NCI-H1092 treated with DMSO at 0.1 percent for 48 hours (cell line): ENCODE data around the gene ROBO3.

Experiments
- DNase-seq: peaks from one replicate; lab custom pipeline; 2025; lab: John Stamatoyannopoulos, UW

The ROBO3 gene

DNA sequence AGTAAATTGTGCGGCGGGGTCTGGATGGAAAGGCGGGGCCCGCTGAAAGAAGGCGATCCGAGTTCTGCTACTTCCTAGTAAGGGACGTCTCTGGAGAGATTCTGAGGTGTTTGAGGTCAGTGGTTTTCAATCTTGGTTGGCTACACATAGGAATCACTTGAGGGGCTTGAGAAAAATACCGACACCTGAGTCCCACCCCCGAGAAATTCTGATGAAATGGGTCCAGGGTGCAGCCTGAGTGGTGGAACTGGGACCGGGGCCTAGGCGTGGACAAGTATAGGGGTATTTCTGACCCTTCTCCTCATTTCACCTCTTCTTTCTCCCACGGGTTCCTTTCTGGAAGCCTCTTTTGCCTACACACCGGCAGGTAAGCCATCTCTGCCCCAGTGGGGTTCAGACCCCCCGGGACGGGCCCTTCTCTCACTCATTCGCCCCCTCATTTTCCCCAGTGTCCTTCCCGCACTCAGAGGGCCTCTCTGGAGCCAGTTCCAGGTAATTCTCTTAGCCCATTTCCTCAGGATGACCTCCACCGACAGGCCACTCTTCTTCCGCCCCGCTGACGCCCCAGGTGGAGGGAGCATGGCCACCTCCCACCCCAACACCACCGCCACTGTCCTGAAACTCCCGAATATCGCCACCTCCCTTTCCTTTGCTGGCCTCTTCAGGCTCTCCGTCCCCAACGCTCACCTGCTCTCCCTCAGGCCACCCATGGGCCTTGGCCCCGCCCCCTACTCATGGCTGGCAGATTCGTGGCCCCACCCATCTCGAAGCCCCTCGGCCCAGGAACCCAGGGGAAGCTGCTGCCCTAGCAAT lies 11.8 kb downstream of the ROBO3 start:
- no peak for DNase-seq

DNA sequence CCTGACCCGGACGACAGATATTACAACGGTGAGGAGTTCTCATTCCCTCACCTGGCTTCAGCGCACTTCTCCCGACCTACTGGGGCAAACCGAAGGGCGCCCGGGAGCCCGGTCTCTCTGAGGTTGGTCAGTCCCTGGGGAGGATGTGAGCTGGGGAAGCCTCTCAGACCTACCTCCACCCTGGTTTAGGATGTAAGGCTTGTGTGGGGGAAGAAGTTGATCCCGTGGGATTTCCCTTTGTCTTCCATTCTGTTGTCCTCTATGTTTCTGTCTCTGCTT lies 12.3 kb downstream of the ROBO3 start:
- DNase-seq: no peak

DNA sequence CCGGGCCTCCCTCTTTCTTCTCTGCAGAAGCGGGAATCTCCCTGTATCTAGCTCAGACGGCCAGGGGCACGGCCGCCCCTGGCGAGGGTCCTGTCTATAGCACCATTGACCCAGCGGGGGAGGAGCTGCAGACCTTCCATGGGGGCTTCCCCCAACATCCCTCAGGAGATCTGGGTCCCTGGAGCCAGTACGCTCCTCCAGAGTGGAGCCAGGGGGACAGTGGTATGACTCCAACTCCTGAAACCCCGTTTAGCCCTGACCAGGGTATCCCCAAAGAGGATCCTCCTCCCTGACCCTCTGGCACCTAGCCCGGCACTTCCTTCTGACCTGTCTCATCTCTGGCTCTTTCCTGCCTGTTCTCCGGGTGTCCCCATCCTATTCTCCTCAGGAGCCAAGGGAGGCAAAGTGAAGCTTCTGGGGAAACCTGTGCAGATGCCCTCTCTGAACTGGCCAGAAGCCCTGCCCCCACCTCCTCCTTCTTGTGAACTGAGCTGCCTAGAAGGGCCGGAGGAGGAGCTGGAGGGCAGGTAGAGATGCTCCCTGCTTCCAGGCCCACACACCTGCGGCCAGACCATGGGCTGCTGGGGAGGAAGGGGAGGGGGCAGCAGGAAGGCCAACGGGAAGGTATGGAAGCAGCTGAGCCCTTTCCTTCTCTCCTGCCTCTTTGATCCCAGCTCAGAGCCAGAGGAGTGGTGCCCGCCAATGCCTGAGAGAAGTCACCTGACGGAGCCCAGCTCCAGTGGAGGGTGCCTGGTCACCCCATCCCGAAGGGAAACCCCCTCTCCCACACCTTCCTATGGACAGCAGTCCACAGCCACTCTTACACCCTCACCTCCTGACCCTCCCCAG lies 12.9 kb downstream of the ROBO3 start:
- DNase-seq: no peak

DNA sequence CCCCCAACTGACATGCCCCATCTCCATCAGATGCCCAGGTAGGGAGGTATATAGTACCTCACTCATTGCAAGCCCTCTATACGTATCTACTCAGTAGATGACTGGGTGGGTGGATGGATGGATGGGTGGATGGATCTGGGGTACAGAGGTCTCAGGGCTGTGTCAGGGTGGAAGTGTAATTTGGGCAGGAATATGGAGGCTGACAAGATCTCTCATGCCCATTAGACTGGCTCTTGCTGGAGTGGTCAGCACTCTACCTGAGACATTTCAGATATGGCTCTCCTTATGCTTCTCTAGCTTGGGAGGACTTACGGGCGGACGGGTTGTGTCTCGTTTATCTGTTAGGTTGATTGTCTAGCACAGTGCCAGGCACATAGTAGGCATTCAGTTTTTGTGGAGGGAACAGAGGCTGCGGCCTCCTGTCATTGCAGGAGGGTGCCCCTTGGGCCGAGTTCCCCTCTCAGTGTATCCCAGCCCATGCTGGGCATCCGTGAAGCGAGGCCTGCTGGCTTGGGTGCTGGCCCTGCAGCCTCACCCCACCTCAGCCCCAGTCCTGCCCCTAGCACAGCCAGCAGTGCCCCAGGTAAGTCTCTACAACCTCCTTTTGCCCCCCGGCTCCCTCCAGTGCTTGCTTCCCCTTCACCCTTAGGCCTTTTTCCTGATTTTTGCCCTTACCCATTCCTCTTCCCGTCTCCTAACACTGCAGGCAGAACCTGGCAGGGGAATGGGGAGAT lies 13.7 kb downstream of the ROBO3 start:
- DNase-seq: no peak

DNA sequence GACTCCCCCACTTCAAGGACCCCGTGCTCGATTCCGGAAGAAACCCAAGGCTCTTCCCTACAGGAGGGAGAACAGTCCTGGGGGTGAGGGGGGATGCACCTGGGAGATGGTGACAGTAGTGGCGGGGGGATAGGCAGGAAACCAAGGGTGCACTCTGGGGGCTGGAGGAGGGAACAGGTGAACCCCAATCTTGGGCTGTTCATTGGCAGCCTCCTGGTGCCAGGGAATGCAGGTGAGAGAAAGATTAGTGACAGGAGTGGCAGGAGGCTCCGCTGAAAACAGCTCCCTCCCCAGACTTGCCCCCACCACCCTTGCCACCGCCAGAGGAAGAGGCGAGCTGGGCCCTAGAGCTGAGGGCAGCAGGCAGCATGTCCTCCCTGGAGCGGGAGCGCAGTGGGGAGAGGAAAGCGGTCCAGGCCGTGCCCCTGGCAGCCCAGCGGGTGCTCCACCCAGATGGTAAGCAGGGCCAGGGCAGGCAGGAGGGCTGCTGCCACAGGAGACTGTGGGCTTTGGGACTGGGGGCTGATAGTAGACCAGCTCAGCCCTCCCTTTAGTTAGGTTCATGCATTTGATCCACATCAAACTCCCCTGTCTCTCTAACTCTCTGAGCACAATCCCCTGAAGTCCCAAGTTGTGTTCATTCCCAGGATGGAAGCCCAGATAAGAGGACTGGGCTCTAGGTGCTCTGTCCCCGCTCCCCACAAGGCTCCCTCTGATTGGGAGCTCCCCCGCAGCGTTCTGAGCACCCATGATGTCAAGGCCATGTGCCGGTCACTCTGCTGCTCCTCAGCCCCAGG lies 14.5 kb downstream of the ROBO3 start:
- DNase-seq: no peak

DNA sequence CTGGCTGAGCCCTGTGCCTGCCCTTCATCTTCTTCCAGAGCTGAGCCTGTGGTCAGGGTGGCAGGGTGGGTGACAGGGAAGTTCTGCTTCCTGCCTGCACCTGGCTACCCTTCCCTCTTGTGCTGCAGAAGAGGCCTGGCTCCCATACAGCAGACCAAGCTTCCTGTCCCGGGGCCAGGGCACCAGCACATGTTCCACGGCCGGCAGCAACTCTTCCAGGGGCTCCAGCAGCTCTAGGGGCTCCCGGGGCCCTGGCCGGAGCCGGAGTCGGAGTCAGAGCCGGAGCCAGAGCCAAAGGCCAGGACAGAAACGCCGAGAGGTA lies 15.0 kb downstream of the ROBO3 start:
- no peak for DNase-seq

DNA sequence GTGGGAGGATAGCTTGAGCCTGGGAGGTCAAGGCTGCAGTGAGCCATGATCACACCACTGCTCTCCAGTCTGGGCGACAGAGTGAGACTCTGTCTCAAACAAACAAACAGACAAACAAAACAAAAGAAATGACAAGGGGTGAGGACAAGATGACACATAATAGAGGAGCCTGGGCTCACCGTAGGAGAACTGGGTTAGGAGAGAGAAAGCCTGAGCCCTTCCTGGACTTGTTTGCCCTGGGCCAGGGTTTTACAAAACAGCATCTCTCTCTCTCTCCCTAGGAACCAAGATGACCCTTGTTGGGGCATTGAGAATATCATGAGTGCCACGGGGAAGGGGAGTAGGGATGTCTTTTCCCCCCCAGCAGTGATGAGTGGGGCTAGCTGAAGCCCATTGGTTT lies 15.7 kb downstream of the ROBO3 start:
- no peak for DNase-seq

DNA sequence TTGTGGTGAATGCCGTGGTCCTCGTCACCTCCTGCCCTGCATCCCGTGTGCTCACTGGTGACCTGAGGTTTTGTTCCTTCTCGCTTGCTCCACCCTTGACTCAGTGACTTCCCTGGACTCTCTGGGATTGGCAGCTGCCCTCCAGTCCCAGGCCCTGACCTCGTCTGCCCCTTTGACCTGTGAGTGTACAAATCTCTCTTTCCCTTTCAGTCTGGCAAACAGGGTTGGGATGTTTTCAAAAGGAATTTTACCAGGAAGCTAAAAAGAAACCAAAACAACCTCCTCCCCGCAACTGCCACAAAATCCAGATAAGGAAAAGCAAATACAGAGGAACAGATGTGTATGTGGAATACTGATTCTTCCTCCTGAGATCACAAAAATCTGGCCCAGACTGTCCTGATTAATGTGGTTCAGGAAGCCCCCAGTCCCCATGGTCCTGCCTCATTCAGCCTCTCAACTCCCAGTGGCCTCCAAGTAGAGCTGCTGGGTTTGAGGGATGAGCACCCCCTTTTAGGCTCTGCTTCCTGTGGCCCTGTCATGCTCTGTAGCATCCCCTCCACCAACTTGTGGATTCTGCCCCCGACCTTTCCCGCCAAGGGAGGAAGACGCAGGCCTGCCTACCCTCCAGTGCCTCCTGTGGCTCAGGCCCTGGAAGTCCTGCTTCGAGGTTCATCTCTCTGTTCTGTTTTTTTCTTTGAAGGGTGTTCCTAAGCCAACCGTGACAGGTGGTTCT lies 17.3 kb downstream of the ROBO3 start:
- DNase-seq: no peak

DNA sequence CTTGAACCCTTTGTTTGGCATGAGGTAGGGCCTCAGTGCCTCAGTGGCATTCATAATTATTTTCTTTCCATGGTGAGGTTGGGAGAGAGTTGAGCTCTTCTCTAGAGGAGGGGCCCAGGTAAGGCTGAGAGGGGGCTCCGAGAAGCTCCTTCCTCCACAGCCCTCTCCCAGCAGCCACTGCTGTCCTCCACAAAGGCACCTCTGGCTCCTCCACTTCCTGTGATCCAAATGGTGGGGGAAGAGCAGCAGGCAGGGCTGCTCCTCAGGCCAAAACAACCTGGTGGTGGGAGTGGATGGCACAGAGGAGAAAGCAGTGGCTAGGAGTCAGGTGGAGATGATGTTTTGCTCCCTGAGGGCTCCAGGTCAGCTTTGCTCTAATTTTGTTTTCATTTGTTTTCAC lies 19.1 kb downstream of the ROBO3 start:
- DNase-seq: no peak

DNA sequence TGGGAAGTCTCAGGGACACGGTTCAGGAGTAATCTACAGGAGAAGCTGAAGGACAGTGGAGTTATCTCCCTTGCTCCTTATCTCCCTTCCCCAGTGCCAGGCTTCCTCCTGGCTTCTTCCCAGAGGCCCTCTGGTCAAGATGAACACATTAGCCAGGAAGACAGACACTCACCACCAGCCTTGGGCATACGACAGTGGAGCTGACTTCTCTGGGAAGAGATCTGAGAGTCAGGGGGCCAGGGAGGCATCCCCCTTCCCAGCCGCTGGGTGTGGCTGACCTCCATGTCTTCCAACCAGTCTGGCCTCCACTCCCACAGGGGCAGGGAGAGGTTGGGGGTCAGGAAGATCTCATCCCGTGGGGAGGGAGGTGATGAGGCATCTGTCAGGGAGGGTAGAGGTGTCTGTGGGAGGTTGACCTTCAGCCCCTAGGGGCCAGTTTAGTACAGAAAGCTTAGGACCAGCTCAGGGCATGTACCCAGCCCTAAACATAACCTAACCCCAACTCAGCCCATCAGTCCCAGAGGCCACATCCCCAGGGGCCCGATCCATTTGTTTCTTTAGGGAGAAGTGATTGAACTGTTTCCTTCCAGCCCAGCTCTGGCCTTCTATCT lies 19.7 kb downstream of the ROBO3 start:
- no peak for DNase-seq

DNA sequence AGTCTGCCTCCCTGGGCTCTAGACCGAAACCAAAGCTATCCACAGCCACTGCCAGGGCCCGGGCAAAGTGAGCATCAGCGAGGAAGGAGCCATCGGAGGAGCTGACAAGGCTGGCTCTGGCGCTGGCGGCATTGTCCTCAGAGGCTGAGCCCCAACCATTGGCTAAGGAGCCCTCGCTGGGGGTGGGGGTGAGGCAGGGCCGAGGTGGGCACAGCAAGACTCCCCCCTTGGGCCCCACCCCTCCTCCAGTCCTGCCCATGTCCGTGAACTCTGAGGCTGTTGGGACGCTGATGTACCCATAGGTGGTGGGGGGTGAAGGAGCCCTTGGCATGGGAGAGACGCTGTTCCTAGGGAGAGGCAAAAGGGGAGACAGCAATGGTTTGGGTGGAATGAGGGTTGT lies 21.2 kb downstream of the ROBO3 start:
- DNase-seq: no peak

DNA sequence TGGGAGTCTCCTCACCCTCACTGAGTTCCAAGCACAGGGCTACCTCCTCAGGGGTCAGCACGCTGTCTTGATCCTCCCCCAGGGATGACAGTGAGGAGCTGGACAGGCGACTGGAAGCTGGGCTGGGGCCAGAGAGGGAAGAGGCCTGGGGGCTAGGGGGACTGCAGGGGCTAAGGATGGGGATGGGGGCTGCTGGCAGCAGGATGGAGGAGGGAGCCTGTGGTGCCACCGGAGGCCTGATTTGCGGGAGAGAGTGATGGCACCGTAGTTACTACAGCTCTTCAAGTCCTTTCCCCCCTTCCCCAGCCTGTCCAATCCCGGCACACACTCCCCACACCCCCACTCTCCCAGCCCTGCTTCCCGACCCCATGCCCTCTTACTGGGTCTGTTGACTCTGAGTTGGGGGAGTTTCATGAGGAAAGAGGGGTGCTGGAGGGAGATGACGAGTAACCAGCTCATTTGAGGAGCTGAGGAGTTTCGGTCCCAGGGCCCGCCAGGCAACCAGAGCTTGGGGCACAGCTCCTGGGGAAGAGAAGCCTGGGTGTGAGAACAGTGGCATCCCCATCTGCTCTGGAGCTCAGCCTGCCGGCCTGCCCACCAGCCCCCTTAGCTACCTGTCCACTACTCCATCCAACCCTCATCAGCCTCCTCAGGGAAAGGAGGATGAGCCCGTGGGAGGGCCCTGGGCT lies 21.9 kb downstream of the ROBO3 start:
- no peak for DNase-seq

DNA sequence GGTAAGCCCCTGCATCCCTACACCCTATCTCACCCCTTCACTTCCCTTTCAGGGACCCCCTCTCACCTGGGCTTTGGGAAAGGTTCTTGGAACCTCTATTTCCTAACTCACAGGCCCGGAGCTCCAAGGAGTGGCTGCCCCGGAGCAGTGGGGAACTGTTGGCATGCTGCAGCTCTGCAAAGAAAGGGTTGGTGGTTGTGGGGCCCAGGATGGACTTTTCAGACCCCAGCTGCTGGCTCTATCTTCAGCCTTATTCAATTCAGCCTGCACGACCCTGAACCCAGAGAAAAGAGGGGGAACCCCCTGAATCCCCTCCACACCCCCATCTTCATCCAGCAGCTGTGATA lies 22.4 kb downstream of the ROBO3 start:
- DNase-seq: no peak

DNA sequence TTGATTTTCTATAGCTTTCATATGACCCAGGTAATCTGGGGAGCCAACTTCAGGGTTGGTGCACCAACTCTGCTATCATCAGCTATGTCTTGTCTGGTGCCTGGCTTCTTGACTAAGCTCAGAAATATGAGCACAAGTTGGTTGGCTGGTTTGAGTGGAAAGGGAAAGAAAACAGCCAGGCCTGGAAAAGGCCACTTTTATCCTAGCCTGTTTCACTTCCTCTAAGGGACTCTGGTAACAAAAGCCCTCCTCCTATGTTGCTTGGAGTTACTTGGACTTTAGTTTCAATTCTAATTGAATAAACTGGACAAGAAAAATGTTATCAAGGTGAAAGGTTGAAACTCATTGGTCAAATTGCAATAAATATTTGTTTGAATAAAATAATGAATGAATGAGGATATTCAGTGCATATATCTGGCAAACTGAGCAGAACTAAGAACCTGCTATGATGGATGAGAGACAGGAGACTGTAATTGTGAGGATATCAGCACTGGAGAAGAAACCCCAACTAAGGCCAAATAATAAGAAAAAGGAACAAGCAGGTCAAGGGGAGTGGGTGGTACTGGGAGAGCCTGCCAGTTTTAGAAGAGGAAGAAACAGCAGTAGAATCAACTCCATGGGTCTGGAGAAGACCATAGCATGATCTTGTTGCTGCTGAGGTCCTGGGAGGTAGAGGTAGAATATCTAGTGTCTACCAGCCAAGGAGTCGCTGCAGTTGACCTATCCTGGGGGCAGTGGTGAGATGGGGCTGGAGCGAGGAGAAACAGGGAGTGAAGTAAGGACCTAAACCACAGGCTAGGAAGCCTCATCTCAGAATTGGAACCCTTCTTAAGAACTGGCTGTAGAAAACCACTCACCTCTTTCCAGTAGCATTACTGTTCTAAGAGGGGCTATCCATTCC lies 24.2 kb downstream of the ROBO3 start:
- no peak for DNase-seq

DNA sequence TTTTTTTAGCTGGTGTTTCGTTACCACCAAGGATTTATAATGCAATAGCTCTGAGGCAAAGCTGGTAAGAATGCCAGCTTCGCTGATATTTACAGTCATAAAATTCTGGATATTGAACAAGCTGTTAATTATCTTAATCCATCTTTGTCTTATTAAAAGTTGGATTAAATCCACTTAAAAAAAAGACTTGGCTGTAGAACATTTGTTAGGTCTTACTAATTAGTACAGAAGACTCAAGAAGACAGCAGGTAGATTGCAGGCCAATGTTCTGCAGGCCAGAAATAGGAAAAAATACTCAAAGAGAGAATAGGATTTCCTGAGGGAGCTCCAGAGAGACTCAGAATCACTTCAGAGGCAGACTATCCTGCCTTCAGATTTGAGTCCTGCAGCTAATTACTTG lies 24.9 kb downstream of the ROBO3 start:
- DNase-seq: no peak

DNA sequence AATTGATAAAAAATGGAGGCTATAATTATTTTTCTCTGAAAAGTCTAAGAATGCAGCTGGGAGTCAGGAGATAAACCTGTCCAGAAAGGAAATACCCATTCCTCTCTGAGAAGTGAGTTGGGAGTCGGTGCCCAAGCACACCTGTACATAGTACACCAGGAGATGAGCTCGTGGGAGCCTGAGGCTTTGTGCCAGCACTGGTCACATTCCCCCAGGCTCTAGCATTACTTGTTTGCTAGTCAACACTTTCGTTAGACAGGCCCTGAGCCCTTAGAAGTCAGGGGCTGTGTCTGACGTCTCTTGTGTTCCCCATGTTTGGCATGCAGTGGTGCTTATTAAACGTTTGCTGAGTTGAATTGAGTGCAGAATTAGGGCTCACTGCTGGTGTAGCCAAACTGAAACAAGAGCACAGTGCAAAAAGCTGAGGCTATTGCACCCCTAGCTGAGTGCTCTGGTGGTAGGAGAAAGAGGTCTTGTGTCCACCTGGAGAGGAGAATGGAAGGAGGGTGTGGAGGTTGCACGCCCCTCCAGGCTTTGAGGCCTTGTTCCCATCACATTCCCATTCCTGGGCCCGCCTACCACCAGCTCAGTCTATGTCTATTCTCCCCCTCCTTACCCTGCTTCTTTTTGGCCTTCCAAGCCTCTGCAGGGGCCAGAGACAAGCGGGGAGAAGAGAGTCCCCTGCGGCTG lies 25.6 kb downstream of the ROBO3 start:
- no peak for DNase-seq

DNA sequence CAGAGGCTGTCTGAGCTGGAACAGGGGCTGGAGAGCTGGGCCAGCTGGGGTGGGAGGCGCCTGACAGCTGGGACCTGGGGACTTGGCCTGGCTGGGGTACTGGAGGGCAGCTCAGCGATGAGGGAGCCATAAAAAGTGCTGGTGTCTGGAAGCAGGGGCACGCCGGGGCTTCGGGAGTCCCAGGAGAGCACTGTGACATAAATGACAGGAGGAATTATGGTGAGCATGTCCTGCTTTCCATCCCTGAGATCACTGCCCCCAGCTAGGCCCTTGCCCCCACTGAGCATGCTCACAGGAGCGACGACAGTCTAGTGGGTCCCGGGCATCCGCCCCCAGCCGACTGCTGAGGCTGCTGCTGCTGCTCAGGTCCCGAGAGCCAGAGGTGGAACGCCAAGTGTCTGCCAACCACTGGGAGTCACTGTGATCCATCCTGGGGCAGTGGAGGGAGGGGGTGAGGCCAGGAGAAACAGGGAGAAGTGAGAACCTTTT lies 26.2 kb downstream of the ROBO3 start:
- no peak for DNase-seq

DNA sequence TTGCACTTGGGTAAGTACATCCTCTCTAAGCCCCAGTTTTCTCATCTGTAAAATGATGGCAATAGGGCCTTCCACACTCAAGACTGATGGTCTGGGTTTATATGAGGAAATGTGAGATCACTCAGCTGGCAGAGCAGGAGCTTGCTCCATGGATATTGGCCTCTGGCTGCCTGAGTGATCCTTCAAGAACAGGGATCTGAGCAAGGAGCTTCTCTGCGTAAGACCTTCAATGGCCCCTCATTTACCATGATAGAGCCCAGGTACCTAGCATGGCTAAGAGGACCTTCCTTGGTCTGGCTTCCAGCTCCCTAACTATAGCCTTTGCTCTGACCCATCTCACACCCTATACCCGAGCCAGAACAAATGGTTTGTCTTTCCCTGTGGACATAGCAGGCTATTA lies 26.9 kb downstream of the ROBO3 start:
- no peak for DNase-seq
